GM19043 (cell line): Measurements from ENCODE around the gene TWF2.

Source experiments
- ATAC-seq: cut with Tn5 transposase; IDR thresholded peaks from one replicate; pipeline ENCODE4 v1.9.1; 2021; ENCODE audit warnings: low read depth; ENCODE audit not compliant: unreplicated experiment

TWF2 gene

DNA sequence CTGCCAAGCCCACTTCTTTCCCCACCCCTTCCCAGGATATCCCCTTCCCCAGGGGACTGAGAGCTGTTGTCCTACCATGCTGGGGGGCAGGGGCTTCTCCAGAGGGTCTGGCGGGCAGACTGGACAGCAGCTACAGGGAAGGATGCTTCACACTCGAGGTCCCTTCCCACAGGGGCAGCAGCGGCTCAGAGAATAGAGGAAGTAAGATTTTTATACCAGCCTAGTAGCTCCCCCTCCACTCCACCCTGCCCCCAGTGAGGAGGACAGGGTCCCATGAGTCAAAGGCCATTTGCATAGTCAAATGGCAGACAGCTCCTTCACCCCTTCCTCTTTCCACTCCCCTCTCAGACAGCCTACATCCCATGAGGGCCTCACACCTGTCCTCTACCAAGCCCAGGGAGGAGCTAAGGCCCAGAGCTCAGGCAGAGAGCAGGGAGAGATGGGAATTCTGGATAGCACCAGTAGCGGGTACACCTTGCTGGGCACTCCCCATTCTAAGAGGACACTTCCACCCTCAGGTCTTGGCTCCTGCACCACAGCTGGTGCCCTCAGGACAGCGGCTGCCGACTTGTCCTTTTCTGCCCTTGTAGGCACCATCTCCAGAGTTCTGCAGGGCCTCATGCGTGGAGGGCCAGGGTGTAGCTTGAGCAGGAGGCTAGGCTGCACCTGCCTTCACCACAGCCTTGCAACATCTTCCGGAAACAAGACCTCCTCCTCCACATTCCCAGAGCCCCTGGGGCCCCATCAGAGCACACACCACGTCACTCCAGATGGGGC is 13.3 kb downstream of the TWF2 start, which contains the start of gene TLR9:
Gene TLR9 (minus strand): TSS at position 194 of the 777 bp plus-strand sequence. CDS start 116 bp downstream, at position 78.
- peak; percentile 76 for ATAC-seq

DNA sequence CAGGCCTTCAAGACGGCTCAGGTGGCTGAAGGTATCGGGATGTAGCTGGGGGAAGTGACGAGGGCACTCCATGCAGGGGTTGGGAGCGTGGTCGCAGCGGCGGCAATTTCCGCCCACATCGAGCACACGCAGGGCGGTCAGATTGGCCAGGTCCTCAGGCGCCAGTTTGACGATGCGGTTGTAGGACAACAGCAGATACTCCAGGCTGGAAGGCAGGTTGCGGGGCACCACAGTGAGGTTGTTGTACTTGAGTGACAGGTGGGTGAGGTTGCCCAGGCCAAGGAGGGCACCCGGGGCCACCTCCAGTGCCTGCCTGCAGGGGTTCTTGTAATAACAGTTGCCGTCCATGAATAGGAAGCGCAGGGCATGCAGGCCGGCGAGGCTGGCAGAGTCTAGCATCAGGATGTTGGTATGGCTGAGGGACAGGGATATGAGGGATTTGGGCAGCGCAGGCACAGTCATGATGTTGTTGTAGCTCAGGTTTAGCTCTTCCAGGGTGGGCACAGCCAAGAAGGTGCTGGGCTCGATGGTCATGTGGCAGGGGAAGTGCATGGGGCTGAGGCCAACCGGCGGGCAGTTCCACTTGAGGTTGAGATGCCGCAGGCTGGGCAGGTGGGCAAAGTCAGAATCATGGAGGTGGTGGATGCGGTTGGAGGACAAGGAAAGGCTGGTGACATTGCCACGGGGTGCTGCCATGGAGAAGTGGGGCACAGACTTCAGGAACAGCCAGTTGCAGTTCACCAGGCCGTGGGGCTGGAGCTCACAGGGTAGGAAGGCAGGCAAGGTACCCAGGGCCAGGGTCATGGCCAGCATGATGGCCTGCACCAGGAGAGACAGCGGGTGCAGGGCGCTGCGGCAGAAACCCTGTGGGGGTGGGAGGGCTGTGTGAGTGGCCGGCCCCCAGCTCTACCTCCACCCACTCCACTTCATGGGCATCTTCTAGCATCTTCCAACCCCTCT is 15.2 kb downstream of the TWF2 start:
- ATAC-seq: no peak

DNA sequence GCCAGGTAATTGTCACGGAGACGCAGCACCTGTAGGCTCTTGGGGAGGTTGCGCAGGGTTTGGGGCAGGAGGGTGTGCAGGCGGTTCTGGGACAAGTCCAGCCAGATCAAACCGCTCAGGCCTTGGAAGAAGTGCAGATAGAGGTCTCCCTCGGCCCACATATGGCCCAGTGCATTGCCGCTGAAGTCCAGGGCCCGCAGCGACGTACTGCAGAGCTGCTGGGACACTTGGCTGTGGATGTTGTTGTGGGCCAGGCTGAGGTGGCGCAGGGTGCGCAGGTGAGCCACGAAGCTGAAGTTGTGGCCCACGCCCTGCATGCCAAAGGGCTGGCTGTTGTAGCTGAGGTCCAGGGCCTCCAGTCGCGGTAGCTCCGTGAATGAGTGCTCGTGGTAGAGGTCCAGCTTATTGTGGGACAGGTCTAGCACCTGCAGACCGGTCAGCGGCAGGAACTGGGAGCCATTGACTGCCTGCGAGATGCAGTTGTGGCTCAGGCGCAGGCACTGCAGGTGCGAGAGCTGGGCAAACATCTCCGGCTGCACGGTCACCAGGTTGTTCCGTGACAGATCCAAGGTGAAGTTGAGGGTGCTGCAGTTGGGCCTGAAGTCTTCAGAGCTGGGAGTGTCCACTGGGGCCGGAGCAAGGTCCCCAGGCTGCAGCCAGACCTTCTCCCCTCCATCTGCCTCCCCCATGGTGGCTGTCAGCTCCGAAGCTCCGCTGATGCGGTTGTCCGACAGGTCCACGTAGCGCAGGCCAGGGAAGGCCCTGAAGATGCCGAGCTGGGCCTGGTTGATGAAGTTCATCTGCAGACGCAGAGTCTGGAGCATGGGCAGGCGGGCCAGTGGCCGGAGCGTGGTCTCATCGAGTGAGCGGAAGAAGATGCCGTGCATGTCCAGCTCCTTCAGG is 16.4 kb downstream of the TWF2 start:
- no peak for ATAC-seq

DNA sequence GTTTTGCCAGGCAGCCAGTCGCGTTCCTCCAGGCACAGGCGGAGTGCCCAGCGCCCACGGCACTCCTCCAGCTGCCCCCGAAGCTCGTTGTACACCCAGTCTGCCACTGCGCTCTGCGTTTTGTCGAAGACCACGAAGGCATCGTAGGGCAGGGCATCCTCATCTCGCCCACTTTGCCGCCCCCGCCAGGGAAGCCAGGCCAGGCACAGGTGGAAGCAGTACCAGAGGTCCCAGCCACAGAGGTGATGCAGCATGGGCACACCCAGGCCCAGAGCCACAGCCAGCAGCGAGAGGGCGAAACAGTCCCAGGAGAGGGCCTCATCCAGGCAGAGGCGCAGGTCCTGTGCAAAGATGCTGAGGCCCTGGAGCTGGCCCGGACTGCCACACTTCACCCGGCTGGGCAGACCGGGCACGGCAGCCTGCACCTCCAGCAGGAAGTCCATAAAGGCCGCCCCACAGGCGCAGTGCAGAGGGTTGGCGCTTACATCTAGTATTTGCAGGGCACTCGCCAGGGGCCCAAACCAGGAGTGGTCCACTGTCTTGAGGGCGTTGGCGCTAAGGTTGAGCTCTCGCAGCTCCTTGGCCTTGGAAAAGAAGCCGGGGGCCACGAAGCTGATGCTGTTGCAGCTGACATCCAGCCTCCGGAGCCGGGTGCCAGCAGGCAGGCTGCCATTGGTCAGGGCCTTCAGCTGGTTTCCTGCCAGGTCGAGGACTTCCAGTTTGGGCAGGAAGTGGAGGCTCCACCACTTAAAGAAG is 17.2 kb downstream of the TWF2 start:
- ATAC-seq: no peak

DNA sequence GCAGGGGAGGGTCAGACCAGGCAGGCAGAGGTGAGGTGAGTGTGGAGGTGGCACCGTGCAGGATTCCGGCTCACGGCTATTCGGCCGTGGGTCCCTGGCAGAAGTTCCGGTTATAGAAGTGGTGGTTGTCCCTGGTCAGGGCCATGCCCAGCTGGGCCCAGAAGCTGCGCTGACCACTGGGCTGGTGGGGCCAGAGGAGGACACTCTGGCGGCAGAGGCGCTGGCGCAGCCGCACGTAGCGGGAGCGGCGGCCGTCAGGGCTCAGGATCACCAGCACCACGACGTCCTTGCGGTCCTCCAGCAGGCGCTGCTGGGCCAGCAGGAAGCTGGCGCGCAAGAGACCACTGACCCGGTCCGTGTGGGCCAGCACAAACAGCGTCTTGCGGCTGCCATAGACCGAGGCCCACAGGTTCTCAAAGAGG is 17.8 kb downstream of the TWF2 start:
- no peak for ATAC-seq

DNA sequence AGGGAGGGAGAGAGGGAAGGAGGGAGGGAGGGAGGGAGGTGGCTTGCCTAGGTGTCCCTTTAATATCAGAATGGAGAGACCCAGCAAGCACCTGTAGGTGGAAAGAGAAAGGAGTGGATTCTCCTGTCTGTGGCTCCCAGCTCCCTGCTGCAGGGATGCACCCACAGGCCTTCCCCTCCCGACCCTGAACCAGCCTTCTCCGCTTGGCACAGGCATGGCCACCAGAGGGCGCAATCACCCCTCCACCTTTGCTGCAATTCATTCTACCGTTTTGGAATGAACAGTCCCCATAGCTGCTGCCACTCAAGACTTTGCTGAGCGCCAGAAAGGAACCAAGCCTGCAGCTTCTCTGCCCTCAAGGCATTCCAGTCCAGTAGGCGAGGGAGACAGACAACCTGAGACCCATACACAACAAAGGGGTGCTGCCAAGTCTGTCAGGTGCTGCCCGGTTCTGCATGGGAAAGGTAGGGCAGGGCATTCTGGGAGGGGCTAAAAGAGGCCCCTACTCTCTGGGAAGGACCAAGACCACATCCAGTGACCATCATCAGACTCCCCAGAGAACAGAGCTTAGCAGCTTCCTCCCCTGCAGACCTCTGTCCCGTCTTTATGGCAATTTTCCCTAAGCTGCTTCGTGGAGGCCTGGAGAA is 18.5 kb downstream of the TWF2 start:
- ATAC-seq: no peak

DNA sequence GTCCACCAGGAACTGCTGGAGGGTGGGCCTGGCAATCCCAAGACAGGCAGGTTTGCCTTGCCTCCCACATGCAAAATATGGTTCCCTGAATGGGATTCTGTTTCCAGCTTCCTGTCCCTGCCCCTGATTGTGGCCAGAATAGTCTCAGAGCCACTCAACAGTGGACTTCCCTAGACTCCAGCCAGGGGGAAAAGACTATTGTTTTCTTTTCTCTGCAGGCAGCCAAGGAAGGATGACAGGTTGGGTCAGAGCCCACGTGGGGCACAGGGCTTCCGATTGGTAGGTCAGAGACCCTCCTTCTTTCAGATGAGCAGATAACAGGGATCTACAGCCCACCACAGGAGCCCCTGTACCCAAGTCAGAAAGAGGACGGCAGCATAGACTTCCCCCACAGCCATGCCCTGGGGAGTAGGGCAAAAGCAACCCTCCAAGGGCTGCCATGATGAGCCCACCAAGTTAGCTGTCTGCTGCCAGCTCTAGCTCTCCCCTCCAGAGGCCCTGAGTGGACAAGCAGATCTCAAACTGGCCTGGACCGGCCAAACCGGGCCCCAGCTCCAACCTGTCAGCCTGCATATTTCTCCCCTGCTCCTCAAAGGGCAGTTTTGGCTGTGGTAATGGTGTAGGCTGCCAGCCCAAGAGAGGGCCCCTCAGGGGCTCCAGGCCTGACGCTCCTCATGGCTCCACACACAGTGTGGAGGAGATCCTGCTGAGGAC is 19.9 kb downstream of the TWF2 start:
- ATAC-seq: no peak

DNA sequence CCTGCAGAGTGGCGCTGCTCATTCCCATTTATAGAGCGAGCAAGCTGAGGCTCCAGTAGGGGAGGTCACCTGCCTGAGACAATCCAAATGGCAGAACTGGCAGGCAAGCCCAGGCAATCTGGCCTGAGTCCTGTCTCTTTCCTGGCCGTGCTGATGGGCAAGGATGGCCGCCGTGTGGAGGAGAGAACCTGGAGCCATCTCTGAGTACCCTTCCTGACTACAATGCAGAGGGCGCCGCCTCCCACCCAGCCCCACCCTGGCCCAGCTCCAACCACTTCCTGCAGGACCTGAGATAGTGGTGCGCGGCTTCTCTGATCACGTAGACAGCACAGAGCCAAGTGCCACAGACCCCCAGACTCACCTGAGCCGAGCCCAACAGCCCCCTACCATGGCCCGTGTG is 20.5 kb downstream of the TWF2 start:
- ATAC-seq: no peak

DNA sequence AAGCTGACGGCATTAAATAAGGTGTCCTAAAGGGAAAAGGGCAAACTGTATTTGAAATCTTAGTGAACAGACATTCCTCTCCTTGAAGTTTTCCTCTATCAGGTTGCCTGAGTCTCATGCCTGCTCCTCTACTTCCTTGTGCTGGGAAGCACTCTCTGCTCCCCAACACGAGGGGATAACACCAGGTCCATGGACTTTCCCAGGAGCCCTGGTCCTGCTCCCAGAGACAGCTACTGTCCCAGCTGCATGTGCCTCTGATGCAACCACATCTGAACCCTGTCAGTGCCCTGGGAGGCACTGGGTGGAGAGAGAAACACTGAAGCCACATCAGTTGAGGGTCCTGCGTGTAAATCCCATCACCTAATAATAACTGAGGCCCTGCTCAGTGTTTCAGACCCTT is 20.9 kb downstream of the TWF2 start:
- no peak for ATAC-seq

DNA sequence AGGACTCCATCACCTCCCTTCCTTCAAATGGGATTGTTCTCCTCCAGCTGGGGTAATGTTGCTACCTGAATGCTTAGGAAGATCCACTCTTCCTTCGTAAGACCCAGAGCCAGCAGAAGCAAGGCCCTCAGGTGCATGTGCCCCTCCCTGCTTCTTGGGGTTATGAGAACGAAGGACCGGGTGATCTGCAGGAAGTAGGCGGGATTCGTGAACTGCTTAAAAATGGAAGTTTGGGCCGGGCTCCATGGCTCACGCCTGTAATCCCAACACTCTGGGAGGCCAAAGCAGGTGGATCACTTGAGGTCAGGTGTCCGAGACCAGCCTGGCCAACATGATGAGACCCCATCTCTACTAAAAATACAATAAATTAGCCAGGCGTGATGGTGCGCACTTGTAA is 21.6 kb downstream of the TWF2 start:
- ATAC-seq: no peak

DNA sequence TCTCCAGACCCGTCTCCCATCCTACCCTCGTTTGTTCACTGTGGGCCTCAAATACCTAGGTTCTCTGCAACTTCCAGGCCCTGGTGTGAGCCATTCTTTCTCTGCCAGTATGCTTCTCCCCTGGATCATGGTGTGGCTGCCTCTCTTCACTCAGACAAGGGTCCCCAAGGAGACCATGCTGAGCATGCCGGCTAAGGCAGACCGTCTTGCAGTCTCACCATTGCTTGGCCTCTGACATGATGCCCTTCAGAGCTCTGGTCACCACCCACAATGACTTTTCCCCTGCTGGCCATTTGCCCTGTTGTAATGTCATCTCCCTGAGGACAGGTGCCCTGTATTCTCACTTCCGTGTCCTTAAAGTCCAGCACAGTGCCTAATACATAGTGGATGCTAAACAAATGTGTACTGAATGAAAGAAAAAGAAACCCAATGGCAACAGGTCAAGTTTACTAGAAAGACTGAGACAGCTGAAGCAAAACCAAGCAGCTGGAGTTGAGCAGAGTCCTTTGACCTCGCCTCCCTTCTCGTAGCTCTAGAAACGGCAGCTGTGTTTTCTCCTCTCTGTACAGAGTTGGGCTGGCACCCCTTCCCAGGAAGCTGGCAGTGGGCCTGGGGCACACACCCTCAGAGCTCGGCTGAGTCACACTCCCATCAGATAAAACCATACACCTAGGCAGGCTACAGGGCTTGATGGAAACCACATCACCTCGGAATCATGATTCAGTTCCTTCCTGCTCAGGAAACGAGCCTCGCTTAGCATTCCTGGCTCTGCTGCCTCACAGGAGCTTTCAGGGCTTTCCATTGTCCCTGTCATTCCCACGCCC is 22.2 kb downstream of the TWF2 start:
- no peak for ATAC-seq

DNA sequence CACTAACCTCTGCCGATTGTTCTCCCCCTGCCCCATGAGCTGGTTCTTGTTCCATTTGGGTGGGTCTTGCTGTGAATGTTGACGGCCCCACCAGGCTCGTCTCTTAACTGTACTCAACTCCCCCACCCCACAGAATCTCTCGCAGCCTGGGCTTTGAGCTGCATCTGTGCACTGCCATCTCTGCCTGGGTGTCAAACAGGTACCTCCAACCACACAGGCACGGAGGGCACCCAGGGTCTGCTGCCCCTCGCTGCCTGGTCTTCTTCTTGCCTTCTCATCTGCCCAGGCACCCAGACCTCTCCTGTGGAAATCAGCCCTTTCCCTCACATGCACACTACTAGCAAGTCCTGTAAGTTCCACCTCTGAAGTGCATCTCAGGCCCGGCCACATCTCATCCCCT is 23.6 kb downstream of the TWF2 start:
- no peak for ATAC-seq

DNA sequence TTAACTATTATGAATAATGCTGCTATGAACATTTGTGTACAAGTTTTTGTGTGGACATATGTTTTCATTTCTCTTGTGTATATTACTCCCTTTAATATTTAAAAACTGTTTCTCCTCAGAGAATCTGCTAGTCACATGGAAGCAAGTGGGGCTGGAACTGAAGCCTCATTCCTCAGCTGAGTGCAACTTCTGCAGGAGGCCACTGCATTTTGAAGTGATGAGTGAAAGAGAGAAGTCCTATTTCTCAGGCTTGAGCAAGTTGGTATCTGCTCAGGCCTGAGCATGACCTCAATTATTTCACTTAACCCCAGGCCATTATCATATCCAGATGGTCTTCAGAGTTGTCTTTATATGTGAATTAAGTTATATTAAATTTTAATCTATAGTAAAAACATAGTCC is 25.1 kb downstream of the TWF2 start:
- no peak for ATAC-seq

DNA sequence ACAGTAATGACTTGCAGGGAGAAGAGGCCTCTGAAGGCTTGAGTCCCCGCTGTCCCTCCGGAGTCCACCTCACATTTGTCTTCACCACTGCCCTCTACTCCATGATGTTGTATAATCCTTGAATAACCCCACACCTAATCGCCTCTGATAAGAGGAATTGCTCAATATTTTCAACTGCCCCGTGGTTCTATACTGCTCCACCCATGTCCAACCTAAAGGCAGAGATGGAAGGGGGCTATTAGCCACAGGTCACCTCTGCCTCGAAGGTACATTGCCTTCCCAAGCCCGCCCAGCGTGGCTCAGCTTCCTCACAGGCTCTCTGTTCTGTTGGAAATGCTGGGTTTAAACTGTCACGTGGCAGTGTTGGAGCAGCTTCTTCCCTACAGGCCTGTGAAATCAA is 26.0 kb downstream of the TWF2 start:
- ATAC-seq: no peak

DNA sequence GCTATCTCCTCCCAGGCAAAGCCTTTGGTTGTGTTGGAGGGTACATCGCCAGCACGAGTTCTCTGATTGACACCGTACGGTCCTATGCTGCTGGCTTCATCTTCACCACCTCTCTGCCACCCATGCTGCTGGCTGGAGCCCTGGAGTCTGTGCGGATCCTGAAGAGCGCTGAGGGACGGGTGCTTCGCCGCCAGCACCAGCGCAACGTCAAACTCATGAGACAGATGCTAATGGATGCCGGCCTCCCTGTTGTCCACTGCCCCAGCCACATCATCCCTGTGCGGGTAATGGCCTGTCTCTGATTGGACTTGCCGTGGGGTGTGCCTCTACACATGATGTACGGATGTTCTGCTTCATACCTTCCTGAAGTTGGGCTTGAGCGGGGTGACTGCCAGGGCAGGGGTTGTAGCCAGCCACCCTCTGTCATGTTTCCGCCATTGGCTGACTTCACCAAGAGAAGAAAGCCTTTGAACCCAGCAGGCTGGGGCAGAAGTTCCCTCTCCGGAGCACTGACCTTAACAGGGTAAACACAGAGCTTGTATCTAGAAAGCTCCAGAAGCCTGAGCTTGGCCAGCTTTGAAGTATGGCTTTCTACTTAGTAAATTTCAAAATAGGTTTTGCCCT is 27.6 kb downstream of the TWF2 start:
- no peak for ATAC-seq

DNA sequence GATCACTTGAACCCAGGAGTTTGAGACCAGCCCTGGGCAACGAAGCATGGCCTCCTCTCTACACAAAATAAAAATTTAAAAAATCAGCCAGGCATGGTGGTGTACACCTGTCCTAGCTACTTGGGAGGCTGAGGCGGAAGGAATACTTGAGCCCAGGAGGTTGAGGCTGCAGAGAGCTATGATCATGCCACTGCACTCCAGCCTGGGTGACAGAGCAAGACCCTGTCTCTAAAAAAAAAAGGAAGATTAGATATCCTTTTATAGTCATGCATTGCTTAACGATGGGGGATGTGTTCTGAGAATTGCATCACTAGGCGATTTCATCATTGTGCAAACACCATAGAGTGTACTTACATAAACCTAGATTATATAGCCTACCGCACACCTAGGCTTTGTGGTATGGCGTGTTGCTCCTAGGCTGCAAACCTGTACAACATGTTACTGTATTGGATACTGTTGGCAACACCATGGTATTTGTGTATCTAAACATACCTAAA is 28.4 kb downstream of the TWF2 start:
- ATAC-seq: no peak

DNA sequence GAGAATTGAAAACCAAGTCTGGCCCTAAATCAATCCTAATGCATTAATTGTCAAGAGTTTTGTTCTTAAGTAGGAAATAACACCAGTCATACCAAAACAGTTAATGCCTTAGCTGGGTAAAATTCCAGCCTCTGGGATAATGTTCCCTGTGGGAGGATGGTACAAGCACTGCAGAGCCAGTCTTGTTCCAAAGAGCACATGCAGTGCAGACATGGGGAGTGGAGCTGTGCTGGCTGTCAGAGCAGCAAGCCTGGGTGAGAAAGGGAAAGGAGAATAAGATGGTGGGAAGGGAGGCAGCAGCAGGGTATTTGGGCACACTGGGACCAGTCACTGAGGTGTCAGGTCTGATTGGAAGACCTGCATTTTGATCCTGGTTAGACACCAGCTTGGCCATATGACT is 28.9 kb downstream of the TWF2 start:
- no peak for ATAC-seq
